Subcutaneous abdominal adipose tissue (tissue), 5 donors: ENCODE data around the gene HDAC9.

Experiments used
- H3K27ac ChIP-seq: one replicate; pipeline ENCODE4 v1.7.0; 2013; ENCODE audit warnings: low read depth, mild to moderate bottlenecking, inconsistent platforms, low read length, moderate library complexity
- H3K27me3 ChIP-seq, 5 donors: one replicate each; pipeline ENCODE4 v1.7.0; 2013; ENCODE audit warnings: low read length in 5 of 5, inconsistent platforms in 1 of 5; ENCODE audit not compliant: control insufficient read depth in 5 of 5, insufficient read depth in 4 of 5
- H3K36me3 ChIP-seq, 5 donors: one replicate each; pipeline ENCODE4 v1.7.0; 2013; ENCODE audit warnings: low read length in 5 of 5; ENCODE audit not compliant: control insufficient read depth in 5 of 5, insufficient read depth in 5 of 5
- H3K4me1 ChIP-seq, 5 donors: one replicate each; pipeline ENCODE4 v1.7.0; 2013; ENCODE audit warnings: low read length in 5 of 5, mild to moderate bottlenecking in 3 of 5, moderate library complexity in 1 of 5; ENCODE audit not compliant: control insufficient read depth in 5 of 5, insufficient read depth in 5 of 5
- H3K4me3 ChIP-seq, 5 donors: one replicate each; pipeline ENCODE4 v1.7.0; 2013; ENCODE audit warnings: low read length in 5 of 5, low read depth in 1 of 5
- H3K9ac ChIP-seq, 5 donors: one replicate each; pipeline ENCODE4 v1.7.0; 2013; ENCODE audit warnings: low read length in 5 of 5, mild to moderate bottlenecking in 4 of 5, moderate library complexity in 3 of 5
- H3K9me3 ChIP-seq, 5 donors: one replicate each; pipeline ENCODE4 v1.7.0; 2013; ENCODE audit warnings: low read length in 5 of 5; ENCODE audit not compliant: control insufficient read depth in 5 of 5
- donor health status: healthy.
- donor health status: healthy.
- donor health status: healthy.
- donor health status: healthy.
- donor health status: healthy.

The HDAC9 gene

DNA sequence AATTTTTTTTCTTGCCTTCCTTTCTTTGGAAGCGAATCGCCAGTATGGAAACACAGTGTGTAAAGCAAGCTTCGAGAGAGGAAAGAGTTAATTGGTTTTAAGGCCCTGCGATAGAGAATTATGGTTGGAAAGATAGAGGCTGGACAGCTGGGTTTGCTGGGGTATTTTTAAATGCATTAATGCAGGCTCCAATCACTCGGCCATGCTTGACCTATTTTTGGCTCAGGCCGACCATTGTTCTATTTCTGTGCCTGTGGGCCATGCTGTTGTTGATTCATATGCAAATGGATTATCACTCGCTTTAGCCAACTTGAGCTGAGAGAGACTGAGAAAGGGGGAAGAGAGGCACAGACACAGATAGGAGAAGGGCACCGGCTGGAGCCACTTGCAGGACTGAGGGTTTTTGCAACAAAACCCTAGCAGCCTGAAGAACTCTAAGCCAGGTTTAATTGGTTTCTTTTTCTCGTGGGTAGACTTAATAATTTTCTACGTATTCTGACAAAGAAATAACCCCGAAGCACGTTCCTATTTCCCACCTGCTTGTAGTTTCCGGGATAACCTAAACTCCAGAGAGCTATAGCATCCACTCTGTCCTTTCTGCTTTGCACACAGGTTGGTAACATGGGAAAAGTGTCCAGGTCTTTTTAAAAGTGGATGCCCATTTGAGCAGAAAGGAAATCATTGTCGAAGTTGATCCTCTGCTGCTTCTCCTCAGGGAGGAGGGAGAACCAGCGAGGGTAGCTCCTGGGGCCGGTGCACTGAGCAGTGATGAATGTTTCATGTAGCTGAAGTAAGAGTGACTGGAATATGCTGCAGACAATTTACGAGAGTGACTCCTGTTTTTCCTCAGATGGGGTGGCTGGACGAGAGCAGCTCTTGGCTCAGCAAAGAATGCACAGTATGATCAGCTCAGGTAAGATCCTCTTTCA, at the start of gene HDAC9:
HDAC9 (plus strand) TSS at position 338 of the 929 bp plus-strand sequence; CDS start at position 892, 554 bp downstream.
- Histone ChIP-seq H3K27ac (peak within 1 kb of the TSS; percentile 14), H3K9ac (peak within 1 kb of the TSS in 2 of 5 donors; percentile 40 to 64), H3K36me3 (no peaks in the 10 kb centered on the region), H3K27me3 (no peaks in the 10 kb centered on the region), H3K4me3 (peak within 1 kb of the TSS; percentile 22 to 71 (median 67)), H3K9me3 (no peaks in the 10 kb centered on the region), H3K4me1 (peaks cover 0 to 32% (median 12%) of the 10 kb centered on the region in 5 donors)

DNA sequence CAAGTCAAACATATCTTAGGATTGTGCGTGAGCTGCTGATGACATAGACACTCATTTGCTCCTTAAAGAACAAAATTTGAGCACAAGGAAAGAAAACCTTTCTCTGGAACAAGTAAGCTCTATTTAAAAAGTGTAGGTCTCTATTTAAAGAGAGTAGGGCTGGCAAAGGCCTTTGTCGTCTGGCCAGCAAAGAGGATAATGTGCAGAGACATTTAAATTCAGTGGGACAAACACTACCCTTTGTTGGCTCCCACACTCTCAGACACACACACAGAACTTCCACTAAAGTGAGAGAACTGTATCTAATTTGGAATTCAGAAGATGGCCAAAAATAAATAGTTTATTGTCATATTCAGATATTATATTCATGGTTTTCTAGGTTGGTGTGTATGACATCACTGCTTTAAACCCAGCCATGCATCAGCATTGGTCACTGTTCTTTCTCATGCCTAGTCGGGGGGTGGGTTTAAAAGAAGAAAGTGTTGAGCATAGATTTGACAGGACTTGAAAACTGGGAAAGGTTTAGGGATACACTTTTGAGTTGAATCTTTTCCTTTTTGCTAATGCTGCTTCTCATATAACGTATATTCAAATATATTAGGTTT, 49.5 kb upstream of the HDAC9 start:
- H3K27me3 ChIP-seq, result no peaks in the 10 kb centered on the region
- H3K27ac ChIP-seq, result no peak overlapping the region

DNA sequence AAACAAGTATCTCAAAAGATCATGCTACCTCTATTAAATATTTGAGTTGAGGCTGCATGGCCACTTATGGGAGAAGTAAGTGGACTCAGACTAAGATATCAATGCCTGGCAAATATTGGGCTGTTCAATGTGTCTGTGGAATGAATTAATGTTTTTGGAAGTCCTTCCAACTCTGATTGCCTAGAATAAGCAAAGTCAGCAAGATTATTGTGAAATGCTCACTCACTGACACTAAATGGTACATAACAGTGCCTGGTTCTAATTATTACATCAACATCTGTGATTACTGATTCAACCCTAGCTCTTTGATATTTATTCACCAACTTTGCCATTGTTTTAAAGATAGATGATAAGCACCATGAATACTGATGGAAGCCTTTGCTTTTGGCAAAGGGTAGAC, 45.5 kb upstream of the HDAC9 start:
- H3K36me3 ChIP-seq, result no peaks in the 10 kb centered on the region
- no peaks in the 10 kb centered on the region for H3K27me3 ChIP-seq
- H3K4me1 ChIP-seq, result no peaks in the 10 kb centered on the region
- H3K4me3 ChIP-seq, result no peak overlapping the region
- H3K9ac ChIP-seq, result no peak overlapping the region
- H3K27ac ChIP-seq, result no peak overlapping the region
- H3K9me3 ChIP-seq, result no peaks in the 10 kb centered on the region

More for the DNA sequence above, 49.5 kb upstream of the HDAC9 start:
- Histone ChIP-seq H3K4me1 (no peaks in the 10 kb centered on the region), H3K9ac (no peak overlapping the region), H3K4me3 (no peak overlapping the region), H3K9me3 (no peaks in the 10 kb centered on the region), H3K36me3 (no peaks in the 10 kb centered on the region)

DNA sequence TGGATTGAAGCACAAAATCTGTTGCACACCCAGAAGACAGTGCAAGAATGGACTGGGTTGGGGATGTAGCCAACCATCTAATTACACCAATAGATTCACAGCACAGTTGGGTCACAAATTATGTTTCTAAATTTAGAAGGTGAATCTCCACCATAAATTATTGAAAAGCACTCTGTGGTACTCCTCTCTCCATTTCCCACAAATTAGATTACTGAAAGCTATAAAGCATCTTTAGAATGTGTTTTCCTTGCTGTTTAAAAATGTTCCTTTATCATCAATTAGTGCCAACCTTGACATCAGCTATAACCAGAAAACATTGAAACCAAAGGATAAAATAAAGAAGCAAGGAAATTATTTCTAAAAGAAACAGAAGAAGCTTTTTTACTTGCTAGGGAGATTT, 39.9 kb upstream of the HDAC9 start:
- Histone ChIP-seq H3K27ac (no peak overlapping the region), H3K27me3 (no peaks in the 10 kb centered on the region), H3K36me3 (no peaks in the 10 kb centered on the region)

DNA sequence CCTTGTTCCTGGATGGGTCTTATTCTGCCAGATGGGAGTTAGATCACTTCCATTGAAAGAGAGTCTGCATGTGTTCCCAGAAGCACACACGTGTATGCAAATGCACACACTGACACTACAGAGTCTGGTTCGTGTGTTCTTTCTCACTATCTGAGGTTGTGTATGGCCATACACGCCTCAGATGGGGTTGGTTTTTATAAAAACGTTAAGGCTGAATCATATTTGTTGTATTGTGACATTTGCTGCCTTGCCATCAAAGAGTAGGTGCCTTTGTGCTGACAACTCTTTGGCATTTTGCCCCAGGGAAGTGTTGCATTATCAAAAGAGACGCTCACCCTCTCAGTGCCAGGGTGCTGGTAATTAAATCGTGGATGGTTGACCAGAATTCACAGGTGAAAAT, 37.7 kb upstream of the HDAC9 start:
- Histone ChIP-seq H3K36me3 (no peaks in the 10 kb centered on the region), H3K27ac (no peak overlapping the region), H3K4me3 (no peak overlapping the region), H3K9ac (no peak overlapping the region), H3K27me3 (no peaks in the 10 kb centered on the region), H3K4me1 (peaks cover 0 to 2% (median 0%) of the 10 kb centered on the region in 5 donors), H3K9me3 (no peaks in the 10 kb centered on the region)

More for the DNA sequence above, 39.9 kb upstream of the HDAC9 start:
- no peak overlapping the region for H3K4me3 ChIP-seq
- H3K4me1 ChIP-seq, result peaks cover 0 to 2% (median 0%) of the 10 kb centered on the region in 5 donors
- no peak overlapping the region for H3K9ac ChIP-seq
- no peaks in the 10 kb centered on the region for H3K9me3 ChIP-seq

DNA sequence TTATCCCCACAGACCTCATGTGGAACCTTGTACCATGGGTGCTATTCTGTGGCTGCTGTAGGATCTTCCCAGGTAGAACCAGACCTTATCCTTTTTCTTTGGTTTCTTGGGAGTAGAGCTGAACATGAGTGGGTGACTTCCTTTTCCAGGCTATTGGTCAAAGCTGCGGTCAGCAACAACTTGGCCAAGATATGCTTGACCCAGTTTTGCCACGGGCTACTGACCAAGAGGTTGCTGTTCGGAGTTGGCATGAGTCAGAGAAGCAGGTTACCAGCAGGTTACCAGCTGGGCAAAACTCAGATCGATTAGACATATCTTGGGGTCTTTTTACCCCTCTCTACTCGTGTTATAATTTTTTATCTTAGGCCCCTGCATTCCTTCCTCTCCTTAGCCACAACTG, 36.7 kb upstream of the HDAC9 start:
- Histone ChIP-seq H3K27ac (no peak overlapping the region), H3K9ac (no peak overlapping the region), H3K4me3 (no peak overlapping the region)

DNA sequence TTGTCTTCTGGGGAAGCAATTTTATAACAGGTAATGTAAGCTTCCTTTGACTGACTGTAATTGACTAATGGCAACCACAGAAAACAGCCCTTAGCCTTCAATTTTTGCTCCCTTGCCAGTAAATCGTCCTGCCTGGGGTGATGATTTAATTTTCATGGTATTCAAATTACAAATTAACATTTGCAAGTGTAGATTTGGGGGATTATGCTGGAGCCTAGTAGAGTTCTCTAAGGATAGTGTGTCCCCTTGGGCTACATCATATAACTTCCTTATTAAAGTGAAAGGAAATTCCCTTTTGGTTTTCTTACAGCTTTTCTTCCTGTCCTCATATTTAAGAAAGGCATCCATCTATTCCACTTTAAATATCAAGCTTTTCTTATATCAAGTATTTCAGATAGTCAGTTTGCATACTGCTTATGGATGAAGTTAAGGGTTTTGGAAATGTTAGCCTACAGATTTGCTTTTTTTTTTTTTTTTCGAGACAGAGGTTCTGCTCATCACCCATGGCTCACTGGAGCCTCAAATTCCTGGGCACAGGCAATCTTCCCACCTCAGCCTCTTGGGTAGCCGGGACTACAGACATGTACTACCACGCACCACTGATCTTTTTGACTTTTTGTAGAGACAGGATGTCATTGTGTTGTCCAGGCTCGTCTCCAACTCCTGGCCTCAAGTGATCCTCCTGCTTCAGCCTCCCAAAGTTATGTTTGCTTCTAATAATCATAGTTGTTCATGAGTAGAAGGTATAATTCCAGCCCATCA, 35.9 kb upstream of the HDAC9 start:
- no peaks in the 10 kb centered on the region for H3K27me3 ChIP-seq
- no peaks in the 10 kb centered on the region for H3K36me3 ChIP-seq
- no peak overlapping the region for H3K27ac ChIP-seq
- peaks cover 0 to 2% (median 0%) of the 10 kb centered on the region in 5 donors for H3K4me1 ChIP-seq
- no peak overlapping the region for H3K4me3 ChIP-seq
- no peaks in the 10 kb centered on the region for H3K9me3 ChIP-seq
- no peak overlapping the region for H3K9ac ChIP-seq

More for the DNA sequence above, 36.7 kb upstream of the HDAC9 start:
- no peaks in the 10 kb centered on the region for H3K27me3 ChIP-seq
- no peaks in the 10 kb centered on the region for H3K9me3 ChIP-seq
- H3K4me1 ChIP-seq, result peaks cover 0 to 2% (median 0%) of the 10 kb centered on the region in 5 donors
- H3K36me3 ChIP-seq, result no peaks in the 10 kb centered on the region

DNA sequence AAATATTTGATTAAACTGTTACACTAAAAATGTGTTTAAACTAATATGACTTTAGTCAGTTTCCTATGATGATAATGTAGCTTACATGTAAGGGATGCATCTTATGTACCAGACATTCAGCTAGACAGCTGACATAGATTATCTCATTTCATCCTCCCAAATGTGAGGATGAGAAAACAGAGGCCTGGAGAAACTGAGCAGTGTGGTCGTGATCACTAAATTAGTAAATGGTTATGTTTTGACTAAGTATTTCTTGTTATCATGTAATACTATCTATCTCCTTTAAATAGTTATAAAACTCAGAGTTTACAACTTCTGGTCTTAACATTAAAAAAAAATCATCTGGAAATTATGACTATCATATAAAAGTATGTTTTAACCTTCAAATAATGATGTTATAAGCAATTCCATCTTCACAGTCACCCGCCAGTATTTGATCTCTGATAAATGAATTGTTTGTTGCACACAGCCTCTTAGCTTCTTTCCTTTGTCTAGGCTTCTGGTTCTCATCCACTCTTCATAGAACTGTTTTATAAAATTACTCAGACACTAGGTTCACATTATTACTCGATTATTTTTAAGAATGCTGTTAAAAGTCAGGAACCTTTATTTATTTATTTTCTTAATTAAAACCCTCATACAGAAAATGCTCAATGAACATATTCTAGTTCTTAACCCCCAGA, 33.6 kb upstream of the HDAC9 start:
- Histone ChIP-seq H3K27me3 (no peaks in the 10 kb centered on the region), H3K9ac (no peak overlapping the region), H3K27ac (no peak overlapping the region), H3K36me3 (no peaks in the 10 kb centered on the region), H3K4me3 (no peak overlapping the region), H3K9me3 (no peaks in the 10 kb centered on the region), H3K4me1 (peaks cover 0 to 2% (median 0%) of the 10 kb centered on the region in 5 donors)

DNA sequence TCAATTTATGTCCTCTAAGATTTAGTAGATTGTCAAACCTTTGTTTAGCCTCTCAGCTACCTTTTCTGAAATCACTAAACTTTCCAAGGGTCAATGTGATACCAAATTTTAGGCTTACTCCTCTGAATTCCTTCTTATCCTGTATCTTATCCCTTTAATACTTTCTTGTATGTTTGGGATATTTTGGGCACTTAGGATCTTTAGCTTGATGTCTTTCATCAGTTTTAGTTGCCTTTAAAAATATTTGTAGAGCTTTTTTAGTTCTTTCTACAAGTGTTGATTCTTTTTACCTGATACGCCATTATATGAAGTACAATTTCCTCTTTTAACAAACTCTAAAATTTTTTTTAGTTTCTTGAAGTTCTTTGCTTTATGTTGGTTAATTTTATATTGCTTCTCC, 30.7 kb upstream of the HDAC9 start:
- Histone ChIP-seq H3K4me3 (no peak overlapping the region), H3K27ac (no peak overlapping the region), H3K9me3 (no peaks in the 10 kb centered on the region), H3K9ac (no peak overlapping the region), H3K4me1 (no peaks in the 10 kb centered on the region), H3K36me3 (no peaks in the 10 kb centered on the region), H3K27me3 (no peaks in the 10 kb centered on the region)
